Fibroblast of lung (primary cell): ENCODE data around the gene SHROOM3.

Experiments
- CTCF ChIP-seq, 2 donors: IDR thresholded peaks in 1 of 2; conservative IDR thresholded peaks in 1 of 2; 1 replicate in 1 of 2; 2 replicates in 1 of 2; pipeline ENCODE4 v1.5.1; 2011 to 2012; ENCODE audit warnings: low read length in 2 of 2, control low read depth in 1 of 2, inconsistent platforms in 1 of 2, low read depth in 1 of 2, mild to moderate bottlenecking in 1 of 2
- EZH2 ChIP-seq: IDR thresholded peaks from 2 replicates; pipeline ENCODE4 v1.5.1; 2012; ENCODE audit warnings: low read length, control low read depth, mild to moderate bottlenecking; ENCODE audit errors: missing control alignments

- no peak for TF ChIP-seq CTCF (conservative IDR thresholded peaks at IDR 0.05 in 1 of 2, IDR thresholded peaks at IDR 0.05 in 1 of 2; ENCODE audit: low read depth in 1 of 2, low read length in 2 of 2)
- no peak for TF ChIP-seq EZH2
Observed at GRCh38 chr4:76649086-76649485, 214.1 kb downstream of the SHROOM3 start.
